ENCODE measurements around the gene LIN37. TPM values are rescaled to one million over a fixed set of nuclear protein-coding genes. Genes with fewer than 3 reads are reported as not detected.
A peak's percentile ranks its signal among the peaks of the same experiment; 100 is the strongest.

Gene LIN37
- total and polyA plus RNA-seq, 9 of the 15 experiments (the other 6 are each of a cell fraction or from before 2014, with no cell fraction given) = 1.2 to 12.5 (median 8.6) TPM

DNA sequence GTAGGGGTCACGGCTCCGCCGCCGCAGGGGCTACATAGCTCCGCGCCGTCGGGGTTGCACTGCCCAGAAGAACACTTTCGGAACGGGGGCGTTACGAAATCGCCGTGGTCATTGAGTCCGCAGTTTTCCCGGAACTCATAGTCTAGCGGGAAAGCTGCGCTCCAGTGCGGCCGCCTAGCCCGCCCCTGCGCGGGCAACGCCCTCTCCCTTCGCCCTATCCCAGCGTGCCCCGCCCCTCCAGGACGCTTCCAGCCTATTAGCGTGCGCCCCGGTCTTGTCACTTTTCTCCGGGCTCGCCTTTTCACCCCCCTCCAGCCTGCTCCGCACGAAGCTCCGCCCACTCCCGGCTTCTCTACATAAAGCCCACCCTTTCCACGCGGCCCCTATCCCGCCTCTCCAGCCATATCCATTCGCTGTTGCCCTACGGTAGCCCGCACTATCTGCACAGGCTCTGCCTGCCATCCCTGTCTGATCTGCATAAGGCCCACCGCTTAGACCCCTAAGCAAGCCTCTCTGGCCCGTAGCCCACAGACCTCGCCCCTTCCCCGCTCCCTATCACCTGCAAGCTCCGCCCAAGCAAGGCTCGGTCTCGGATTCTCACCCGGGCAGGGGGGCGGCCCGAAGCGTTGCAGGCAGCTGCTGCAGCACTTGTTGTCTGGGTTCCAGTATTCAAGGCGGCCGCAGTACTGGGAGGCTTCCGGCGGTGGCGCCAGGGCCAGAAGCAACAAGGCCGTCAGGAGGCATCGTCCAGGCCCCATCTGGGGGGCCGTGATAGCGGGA is 7.8 kb upstream of the LIN37 start (continued):
- TF ChIP-seq, protein P1, sequence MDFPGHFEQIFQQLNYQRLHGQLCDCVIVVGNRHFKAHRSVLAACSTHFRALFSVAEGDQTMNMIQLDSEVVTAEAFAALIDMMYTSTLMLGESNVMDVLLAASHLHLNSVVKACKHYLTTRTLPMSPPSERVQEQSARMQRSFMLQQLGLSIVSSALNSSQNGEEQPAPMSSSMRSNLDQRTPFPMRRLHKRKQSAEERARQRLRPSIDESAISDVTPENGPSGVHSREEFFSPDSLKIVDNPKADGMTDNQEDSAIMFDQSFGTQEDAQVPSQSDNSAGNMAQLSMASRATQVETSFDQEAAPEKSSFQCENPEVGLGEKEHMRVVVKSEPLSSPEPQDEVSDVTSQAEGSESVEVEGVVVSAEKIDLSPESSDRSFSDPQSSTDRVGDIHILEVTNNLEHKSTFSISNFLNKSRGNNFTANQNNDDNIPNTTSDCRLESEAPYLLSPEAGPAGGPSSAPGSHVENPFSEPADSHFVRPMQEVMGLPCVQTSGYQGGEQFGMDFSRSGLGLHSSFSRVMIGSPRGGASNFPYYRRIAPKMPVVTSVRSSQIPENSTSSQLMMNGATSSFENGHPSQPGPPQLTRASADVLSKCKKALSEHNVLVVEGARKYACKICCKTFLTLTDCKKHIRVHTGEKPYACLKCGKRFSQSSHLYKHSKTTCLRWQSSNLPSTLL (IDR thresholded peaks at IDR 0.05) = no peak
- no peak for TF ChIP-seq CBX1 (IDR thresholded peaks at IDR 0.05; ENCODE audit: low read depth)
- TF ChIP-seq EGR1 (conservative IDR thresholded peaks at IDR 0.05) = peak; percentile 52
- TF ChIP-seq MCM3 (IDR thresholded peaks at IDR 0.05) = no peak
- TF ChIP-seq TRIM28 (IDR thresholded peaks at IDR 0.05) = no peak
- TF ChIP-seq PHF20 (IDR thresholded peaks at IDR 0.05; ENCODE audit: partially characterized antibody) = peak; percentile 30
- TF ChIP-seq DPF2 (IDR thresholded peaks at IDR 0.05) = 0 out of 2 replicates have a peak, but pooled peaks have one; percentile 55
- TF ChIP-seq, protein P2, sequence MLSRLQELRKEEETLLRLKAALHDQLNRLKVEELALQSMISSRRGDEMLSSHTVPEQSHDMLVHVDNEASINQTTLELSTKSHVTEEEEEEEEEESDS (CRISPR knock-in tag; IDR thresholded peaks at IDR 0.05) = no peak
- TF ChIP-seq ETV1 (tag; conservative IDR thresholded peaks at IDR 0.05; ENCODE audit: low read depth) = peak; percentile 47
- TF ChIP-seq NR2C1 (IDR thresholded peaks at IDR 0.05) = no peak
- TF ChIP-seq NR2C1 (tag; IDR thresholded peaks at IDR 0.05) = no peak
- TF ChIP-seq FOXA3 (CRISPR knock-in tag; conservative IDR thresholded peaks at IDR 0.05 in 1 of 2, IDR thresholded peaks at IDR 0.05 in 1 of 2) = peak in 1 of 2 experiments; percentile 49; a peak in 1 of 4 replicates
- TF ChIP-seq MCM5 (IDR thresholded peaks at IDR 0.05; ENCODE audit: low read depth) = no peak
- TF ChIP-seq SMARCE1 (IDR thresholded peaks at IDR 0.05) = 0 out of 2 replicates have a peak, but pooled peaks have one; percentile 33
- TF ChIP-seq ZNF764 (CRISPR knock-in tag; IDR thresholded peaks at IDR 0.05; ENCODE audit: low read depth) = no peak
- TF ChIP-seq, protein P3, sequence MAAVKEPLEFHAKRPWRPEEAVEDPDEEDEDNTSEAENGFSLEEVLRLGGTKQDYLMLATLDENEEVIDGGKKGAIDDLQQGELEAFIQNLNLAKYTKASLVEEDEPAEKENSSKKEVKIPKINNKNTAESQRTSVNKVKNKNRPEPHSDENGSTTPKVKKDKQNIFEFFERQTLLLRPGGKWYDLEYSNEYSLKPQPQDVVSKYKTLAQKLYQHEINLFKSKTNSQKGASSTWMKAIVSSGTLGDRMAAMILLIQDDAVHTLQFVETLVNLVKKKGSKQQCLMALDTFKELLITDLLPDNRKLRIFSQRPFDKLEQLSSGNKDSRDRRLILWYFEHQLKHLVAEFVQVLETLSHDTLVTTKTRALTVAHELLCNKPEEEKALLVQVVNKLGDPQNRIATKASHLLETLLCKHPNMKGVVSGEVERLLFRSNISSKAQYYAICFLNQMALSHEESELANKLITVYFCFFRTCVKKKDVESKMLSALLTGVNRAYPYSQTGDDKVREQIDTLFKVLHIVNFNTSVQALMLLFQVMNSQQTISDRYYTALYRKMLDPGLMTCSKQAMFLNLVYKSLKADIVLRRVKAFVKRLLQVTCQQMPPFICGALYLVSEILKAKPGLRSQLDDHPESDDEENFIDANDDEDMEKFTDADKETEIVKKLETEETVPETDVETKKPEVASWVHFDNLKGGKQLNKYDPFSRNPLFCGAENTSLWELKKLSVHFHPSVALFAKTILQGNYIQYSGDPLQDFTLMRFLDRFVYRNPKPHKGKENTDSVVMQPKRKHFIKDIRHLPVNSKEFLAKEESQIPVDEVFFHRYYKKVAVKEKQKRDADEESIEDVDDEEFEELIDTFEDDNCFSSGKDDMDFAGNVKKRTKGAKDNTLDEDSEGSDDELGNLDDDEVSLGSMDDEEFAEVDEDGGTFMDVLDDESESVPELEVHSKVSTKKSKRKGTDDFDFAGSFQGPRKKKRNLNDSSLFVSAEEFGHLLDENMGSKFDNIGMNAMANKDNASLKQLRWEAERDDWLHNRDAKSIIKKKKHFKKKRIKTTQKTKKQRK (IDR thresholded peaks at IDR 0.05; ENCODE audit: borderline replicate concordance, low read depth, low read length) = no peak
- TF ChIP-seq PHF8 (IDR thresholded peaks at IDR 0.05; ENCODE audit: borderline replicate concordance, low read length) = peak; percentile 71; the same call in 1 of the 2 replicates
- peak; percentile 83 for TF ChIP-seq MYC (IDR thresholded peaks at IDR 0.05; ENCODE audit: low read depth, low read length)
- TF ChIP-seq MYC (CRISPR knock-in tag; IDR thresholded peaks at IDR 0.05; ENCODE audit: borderline replicate concordance, low read depth) = peak; percentile 81; the same call in 1 of the 2 replicates

Data from K562 (cell line).